Right lobe of liver (tissue), 6 donors: ENCODE measurements around the gene UAP1L1. TPM values are rescaled to one million over a fixed set of nuclear protein-coding genes. Genes with fewer than 3 reads are reported as not detected.

ENCODE experiments used
- ATAC-seq, 4 donors: fragments of 200-7000 bp; cut with Tn5 transposase; one replicate each; pipeline ENCODE4 v1.9.1; 2020; ENCODE audit warnings: mild to moderate bottlenecking in 4 of 4, moderate library complexity in 4 of 4
- DNase-seq, 3 donors: peaks; one replicate each; pipeline ENCODE4 v3.0.0-alpha.2; 2020
- H3K27ac ChIP-seq, 3 donors: fragments of 200-600 bp; one replicate each; pipeline ENCODE4 v1.8.0; 2022
- H3K27me3 ChIP-seq, 2 donors: fragments of 200-600 bp; one replicate each; pipeline ENCODE4 v1.8.0; 2022
- H3K36me3 ChIP-seq, 4 donors: fragments of 200-600 bp; sonication (generic) in 1 of 4; one replicate each; pipeline versions ENCODE4 v1.5.1 to v1.8.0; 2017 to 2022; ENCODE audit warnings: control low read depth in 1 of 4
- H3K4me1 ChIP-seq, 4 donors: fragments of 200-600 bp; sonication (generic) in 1 of 4; one replicate each; pipeline versions ENCODE4 v1.5.1 to v1.8.0; 2017 to 2022; ENCODE audit warnings: control low read depth in 1 of 4
- H3K4me3 ChIP-seq, 3 donors: fragments of 200-600 bp; one replicate each; pipeline ENCODE4 v1.8.0; 2022
- H3K9me3 ChIP-seq, 4 donors: fragments of 200-600 bp; sonication (generic) in 1 of 4; one replicate each; pipeline versions ENCODE4 v1.5.1 to v1.8.0; 2017 to 2022; ENCODE audit warnings: control low read depth in 1 of 4
- POLR2A ChIP-seq: fragments of 450-650 bp; IDR thresholded peaks from one replicate; pipeline ENCODE4 v1.6.1; 2017; ENCODE audit warnings: antibody characterized with exemption, mild to moderate bottlenecking
- WGBS: methylation state at CpG from one replicate; pipeline ENCODE4 v1.1.6; 2018; ENCODE audit warnings: low coverage, low lambda C conversion rate; ENCODE audit not compliant: insufficient coverage; ENCODE audit errors: missing lambda C conversion rate; 5-methylcytosine and 5-hydroxymethylcytosine counted together
- intact Hi-C, 2 donors: fragments of 100-400 bp; cut with DNase I; formaldehyde crosslinking; loops; one replicate each; pipeline versions ENCODE4 v1.11.2 to v1.14.1; 2022
- long read RNA-seq: library from polyadenylated mRNA; unstranded; transcript quantifications from one replicate; pipeline ENCODE4 v2.0.0, GENCODE V29; 2019
- total RNA-seq, 6 experiments: library from RNA; depleted of rRNA in 2 of 6; stranded (reverse); fragments of >200 nt in 2 of 6; fragmentation: NEBNext Ultra II Directional in 3 of 6; extraction: Animal tissue kit (Norgen Biotek cat#: 25700) in 3 of 6; gene quantifications; one replicate each; pipeline versions ENCODE4 v1.1.0 to v1.2.4, GENCODE V29; 2016 to 2023
- TF ChIP-seq, protein P1 (sequence below), 4 donors: fragments of 200-600 bp in 3 of 4; fragments of 450-650 bp in 1 of 4; IDR thresholded peaks; one replicate each; pipeline versions ENCODE4 v1.5.1 to v1.8.0; 2016 to 2022; ENCODE audit warnings: antibody characterized with exemption in 4 of 4, mild to moderate bottlenecking in 2 of 4
- donor health status: DM: no; HTN: yes; CAD: no.
- donor health status: DM: no; HTN: no; CAD: no.
- donor health status: DM: no; HTN: no; CAD: no.
- donor health status: DM: no; HTN: yes; CAD: no.
- donor health status: DM: no; HTN: yes; CAD: no.

UAP1L1 gene, protein sequence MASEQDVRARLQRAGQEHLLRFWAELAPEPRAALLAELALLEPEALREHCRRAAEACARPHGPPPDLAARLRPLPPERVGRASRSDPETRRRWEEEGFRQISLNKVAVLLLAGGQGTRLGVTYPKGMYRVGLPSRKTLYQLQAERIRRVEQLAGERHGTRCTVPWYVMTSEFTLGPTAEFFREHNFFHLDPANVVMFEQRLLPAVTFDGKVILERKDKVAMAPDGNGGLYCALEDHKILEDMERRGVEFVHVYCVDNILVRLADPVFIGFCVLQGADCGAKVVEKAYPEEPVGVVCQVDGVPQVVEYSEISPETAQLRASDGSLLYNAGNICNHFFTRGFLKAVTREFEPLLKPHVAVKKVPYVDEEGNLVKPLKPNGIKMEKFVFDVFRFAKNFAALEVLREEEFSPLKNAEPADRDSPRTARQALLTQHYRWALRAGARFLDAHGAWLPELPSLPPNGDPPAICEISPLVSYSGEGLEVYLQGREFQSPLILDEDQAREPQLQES
- total RNA-seq = 1 to 10 TPM; 1.3 to 4.9 (median 1.9) TPM
- long read RNA-seq = 0 reads

DNA sequence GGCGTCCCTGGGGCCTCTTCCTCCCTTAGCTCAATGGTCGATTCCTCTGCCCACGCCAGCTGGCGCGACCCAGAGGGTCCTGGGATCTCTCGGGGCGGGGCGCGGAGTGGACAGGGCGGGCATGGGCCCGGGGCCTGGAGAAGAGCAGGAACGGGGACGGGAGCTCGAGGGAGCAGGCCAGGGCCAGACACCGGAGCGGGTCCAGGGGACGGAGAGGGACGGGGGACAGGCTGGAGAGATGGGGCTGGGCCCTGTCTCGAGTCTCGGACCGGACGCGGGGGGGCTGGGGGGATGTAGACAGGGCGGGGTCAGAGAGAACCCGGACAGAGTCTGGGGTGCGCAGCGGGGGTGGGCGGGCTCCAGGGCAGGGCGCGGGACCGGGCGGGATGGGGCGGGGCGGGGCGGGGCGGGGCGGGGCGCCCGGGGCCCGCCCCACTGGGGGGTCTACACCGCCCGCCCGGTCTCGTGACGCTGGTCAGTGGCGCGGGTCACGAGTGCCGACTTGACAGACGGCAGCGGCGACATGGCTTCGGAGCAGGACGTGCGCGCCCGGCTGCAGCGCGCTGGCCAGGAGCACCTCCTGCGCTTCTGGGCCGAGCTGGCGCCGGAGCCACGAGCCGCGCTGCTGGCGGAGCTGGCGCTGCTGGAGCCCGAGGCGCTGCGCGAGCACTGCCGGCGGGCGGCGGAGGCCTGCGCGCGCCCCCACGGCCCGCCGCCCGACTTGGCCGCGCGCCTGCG, at the start of gene UAP1L1:
UAP1L1 (plus strand) TSS at position 508 of the 738 bp plus-strand sequence; CDS start at position 524, 16 bp downstream.
- TF ChIP-seq POLR2A = peak; percentile 31
- TF ChIP-seq, protein P1, sequence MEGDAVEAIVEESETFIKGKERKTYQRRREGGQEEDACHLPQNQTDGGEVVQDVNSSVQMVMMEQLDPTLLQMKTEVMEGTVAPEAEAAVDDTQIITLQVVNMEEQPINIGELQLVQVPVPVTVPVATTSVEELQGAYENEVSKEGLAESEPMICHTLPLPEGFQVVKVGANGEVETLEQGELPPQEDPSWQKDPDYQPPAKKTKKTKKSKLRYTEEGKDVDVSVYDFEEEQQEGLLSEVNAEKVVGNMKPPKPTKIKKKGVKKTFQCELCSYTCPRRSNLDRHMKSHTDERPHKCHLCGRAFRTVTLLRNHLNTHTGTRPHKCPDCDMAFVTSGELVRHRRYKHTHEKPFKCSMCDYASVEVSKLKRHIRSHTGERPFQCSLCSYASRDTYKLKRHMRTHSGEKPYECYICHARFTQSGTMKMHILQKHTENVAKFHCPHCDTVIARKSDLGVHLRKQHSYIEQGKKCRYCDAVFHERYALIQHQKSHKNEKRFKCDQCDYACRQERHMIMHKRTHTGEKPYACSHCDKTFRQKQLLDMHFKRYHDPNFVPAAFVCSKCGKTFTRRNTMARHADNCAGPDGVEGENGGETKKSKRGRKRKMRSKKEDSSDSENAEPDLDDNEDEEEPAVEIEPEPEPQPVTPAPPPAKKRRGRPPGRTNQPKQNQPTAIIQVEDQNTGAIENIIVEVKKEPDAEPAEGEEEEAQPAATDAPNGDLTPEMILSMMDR (IDR thresholded peaks at IDR 0.05) = no peak
- H3K4me1 ChIP-seq = peaks cover 0 to 10% (median 0%) of the 10 kb centered on the region in 4 donors
- intact Hi-C loops = no loop called here
- ATAC-seq (peak; percentile 49 to 72 (median 61)), DNase-seq (peak; percentile 76 to 84 (median 83))
- peak within 1 kb of the TSS; percentile 38 to 43 (median 40) for H3K4me3 ChIP-seq
- WGBS = 6% methylated on average over 6 of the region's 87 CpGs
- H3K9me3 ChIP-seq = no peaks in the 10 kb centered on the region
- H3K36me3 ChIP-seq = peaks cover 0 to 4% (median 0%) of the 10 kb centered on the region in 4 donors
- peaks cover 0 to 16% of the 10 kb centered on the region in 2 donors for H3K27me3 ChIP-seq
- peak within 1 kb of the TSS in 2 of 3 donors; percentile 24 to 51 for H3K27ac ChIP-seq

DNA sequence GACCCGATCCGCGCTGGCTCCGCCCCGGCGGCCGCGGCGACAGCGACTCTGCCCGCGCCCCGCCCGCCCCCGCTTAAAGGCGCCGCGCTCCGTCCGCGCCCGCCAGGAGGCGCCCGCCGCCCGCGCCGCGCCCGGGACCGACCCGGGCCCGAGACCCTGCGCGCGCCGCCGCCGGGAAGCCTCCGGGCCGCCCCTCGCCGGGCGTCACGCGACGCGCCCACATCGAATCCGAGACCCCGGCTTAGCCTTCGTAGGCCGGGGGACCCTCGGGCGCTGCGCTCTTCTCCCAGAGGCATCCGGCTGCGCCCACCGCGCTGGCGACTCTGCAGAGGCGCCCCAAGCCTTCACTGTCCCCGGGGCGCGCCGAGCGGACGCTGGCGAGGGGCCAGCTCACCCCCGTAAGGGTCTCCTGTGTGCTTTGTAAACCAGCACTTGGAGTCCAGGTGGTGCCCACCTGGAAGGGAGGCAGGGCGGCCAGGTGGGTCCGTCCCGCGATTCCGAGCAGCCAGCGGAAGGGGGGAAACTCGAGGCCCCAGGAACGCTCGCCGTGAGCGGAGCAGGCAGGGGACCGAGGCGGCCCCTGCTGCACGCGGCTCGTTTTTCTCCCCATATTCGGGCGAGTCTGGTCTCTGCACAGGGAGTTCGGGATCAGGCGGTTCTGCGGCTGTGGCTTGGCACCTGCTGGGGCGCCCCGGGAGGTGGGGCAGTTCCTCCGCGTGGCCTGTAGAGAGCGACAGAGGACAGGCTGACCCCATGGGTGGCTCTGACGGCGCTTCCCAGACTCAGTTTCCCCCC, 48.9 kb upstream of the UAP1L1 start:
- H3K36me3 ChIP-seq = no peaks in the 10 kb centered on the region
- H3K27ac ChIP-seq = peak overlapping the region in 1 of 3 donors; percentile 37
- peak; percentile 51 to 60 (median 57) for ATAC-seq
- peaks cover 0 to 48% (median 24%) of the 10 kb centered on the region in 4 donors for H3K4me1 ChIP-seq
- no peaks in the 10 kb centered on the region for H3K27me3 ChIP-seq
- peak; percentile 79 to 85 (median 81) for DNase-seq
- intact Hi-C loops = no loop called here
- no peak for TF ChIP-seq POLR2A
- TF ChIP-seq, protein P1 (IDR thresholded peaks at IDR 0.05) = peak in 3 of 4 donors; percentile 20 to 58 (median 32)
- WGBS = 0% methylated on average over 2 of the region's 98 CpGs
- peak overlapping the region; percentile 39 to 60 (median 50) for H3K4me3 ChIP-seq
- H3K9me3 ChIP-seq = no peaks in the 10 kb centered on the region

DNA sequence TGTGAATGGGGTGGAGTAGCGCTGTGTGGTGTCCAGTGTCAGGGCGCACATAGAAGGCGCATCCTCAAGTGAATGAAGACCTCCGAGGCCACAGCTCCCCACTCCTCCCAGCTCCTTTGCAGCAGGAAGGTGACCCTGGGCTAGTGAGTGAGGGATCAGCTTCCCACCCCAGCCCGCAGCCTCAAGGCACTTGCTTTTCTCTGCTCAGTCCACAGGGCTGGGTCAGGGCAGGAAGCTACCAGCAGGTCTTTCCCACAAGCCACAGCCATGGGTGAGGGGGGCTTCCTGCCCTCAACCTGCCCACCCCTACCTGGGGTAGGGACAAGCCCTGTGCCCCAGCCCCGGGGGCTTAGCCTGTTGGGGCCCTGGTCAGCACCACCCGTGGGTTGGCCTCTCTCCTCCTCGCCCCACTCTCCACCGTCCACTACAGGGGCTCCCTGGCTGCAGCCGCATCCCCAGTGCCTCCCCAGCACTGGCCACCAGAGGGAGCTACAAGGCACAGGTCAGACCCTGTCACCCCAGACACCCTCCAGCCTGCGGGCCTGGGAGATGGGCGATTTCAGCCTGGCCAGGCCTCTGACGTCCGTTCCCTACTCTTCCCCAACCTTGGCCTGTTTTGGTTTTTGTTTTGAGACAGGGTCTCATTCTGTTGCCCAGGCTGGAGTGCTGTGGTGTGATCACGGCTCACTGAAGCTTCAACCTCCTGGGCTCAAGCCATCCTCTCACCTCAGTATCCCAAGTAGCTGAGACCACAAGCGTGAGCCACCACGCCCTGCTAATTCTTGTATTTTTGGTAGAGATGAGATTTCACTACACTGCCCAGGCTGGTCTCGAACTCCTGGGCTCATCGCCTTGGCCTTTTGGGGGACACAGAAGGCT, 48.0 kb upstream of the UAP1L1 start:
- peak overlapping the region in 1 of 3 donors; percentile 58 for H3K27ac ChIP-seq
- 18% methylated on average over 5 of the region's 19 CpGs for WGBS
- ATAC-seq (peak; percentile 57 to 68 (median 62)), DNase-seq (peak; percentile 81 to 87 (median 86))
- H3K27me3 ChIP-seq = no peaks in the 10 kb centered on the region
- TF ChIP-seq POLR2A = no peak
- TF ChIP-seq, protein P1 (IDR thresholded peaks at IDR 0.05) = peak; percentile 87 to 94 (median 90)
- no peaks in the 10 kb centered on the region for H3K9me3 ChIP-seq
- H3K36me3 ChIP-seq = no peaks in the 10 kb centered on the region
- H3K4me1 ChIP-seq = peaks cover 0 to 40% (median 21%) of the 10 kb centered on the region in 4 donors
- peak overlapping the region; percentile 39 to 60 (median 50) for H3K4me3 ChIP-seq
- intact Hi-C loops = no loop called here
